ENCODE measurements around the gene CDKN2AIP. TPM values are rescaled to one million over a fixed set of nuclear protein-coding genes. Genes with fewer than 3 reads are reported as not detected.
A peak's percentile ranks its signal among the peaks of the same experiment; 100 is the strongest.
"Not testable (repeated sequence)": the region's sequence is repeated elsewhere in the genome, so short reads cannot be mapped to it uniquely, and the experiment has no call there.

CDKN2AIP gene
- polyA plus RNA-seq, 4 donors: 14.8 to 33.9 (median 19.7) TPM

DNA sequence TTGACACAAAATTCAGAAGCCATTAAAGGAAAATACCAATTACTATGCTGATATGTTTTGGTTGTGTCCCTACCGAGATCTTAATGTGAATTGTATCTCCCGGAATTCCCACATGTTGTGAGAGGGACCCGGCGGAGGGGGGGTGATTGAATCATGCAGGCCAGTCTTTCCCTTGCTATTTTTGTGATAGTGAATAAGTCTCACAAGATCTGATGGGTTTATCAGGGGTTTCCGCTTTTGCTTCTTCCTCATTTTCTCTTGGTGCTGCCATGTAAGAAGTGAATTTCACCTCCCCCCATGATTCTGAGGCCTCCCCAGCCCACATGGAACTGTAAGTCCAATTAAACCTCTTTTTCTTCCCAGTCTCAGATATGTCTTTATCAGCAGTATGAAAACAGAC is 21.4 kb downstream of the CDKN2AIP start:
- H3K9me3 ChIP-seq (ENCODE audit: control insufficient read depth in 2 of 2, insufficient read depth in 1 of 2, low read depth in 1 of 2, low read length in 1 of 2): peaks cover 0 to 14% of the 10 kb centered on the region in 2 donors
- H3K27ac ChIP-seq (ENCODE audit: low read depth in 1 of 3, low read length in 2 of 3); H3K36me3 ChIP-seq (ENCODE audit: control insufficient read depth in 3 of 3, insufficient read depth in 2 of 3, low read depth in 1 of 3, low read length in 3 of 3); H3K27me3 ChIP-seq (ENCODE audit: control insufficient read depth in 3 of 3, insufficient read depth in 3 of 3, low read length in 3 of 3); H3K4me1 ChIP-seq (ENCODE audit: control insufficient read depth in 3 of 3, insufficient read depth in 2 of 3, low read depth in 1 of 3, low read length in 2 of 3); FAIRE-seq; DNase-seq; H3K4me3 ChIP-seq (ENCODE audit: low read depth in 1 of 3, low read length in 3 of 3): not testable (repeated sequence)
- WGBS, 3 donors: 53 to 89% (median 55%) methylated on average over 5 of the region's 5 CpGs

DNA sequence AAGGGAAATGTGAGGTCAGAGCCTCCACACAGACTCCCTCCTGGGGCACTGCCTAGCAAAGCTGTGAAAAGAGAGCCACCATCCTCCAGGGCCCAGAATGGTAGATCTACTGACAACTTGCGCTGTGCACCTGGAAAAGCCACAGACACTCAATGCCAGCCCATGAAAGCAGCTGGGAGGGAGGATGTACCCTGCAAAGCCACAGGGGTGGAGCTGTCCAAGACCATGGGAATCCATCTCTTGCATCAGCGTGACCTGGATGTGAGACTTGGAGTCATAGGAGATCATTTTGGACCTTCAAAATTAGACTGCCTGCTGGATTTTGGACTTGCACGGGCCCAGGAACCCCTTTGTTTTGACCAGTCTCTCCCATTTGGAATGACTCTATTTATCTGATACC is 22.8 kb downstream of the CDKN2AIP start:
- Histone ChIP-seq H3K36me3 (ENCODE audit: control insufficient read depth in 3 of 3, insufficient read depth in 2 of 3, low read depth in 1 of 3, low read length in 3 of 3) (no peaks in the 10 kb centered on the region), H3K27ac (ENCODE audit: low read depth in 1 of 3, low read length in 2 of 3) (no peak overlapping the region), H3K4me1 (ENCODE audit: control insufficient read depth in 3 of 3, insufficient read depth in 2 of 3, low read depth in 1 of 3, low read length in 2 of 3) (no peaks in the 10 kb centered on the region), H3K9me3 (ENCODE audit: control insufficient read depth in 2 of 2, insufficient read depth in 1 of 2, low read depth in 1 of 2, low read length in 1 of 2) (peaks cover 0 to 14% of the 10 kb centered on the region in 2 donors), H3K4me3 (ENCODE audit: low read depth in 1 of 3, low read length in 3 of 3) (no peak overlapping the region), H3K27me3 (ENCODE audit: control insufficient read depth in 3 of 3, insufficient read depth in 3 of 3, low read length in 3 of 3) (no peaks in the 10 kb centered on the region)
- DNase-seq: no peak
- WGBS, 3 donors: 91 to 94% (median 94%) methylated on average over 3 of the region's 3 CpGs
- FAIRE-seq: no peak

DNA sequence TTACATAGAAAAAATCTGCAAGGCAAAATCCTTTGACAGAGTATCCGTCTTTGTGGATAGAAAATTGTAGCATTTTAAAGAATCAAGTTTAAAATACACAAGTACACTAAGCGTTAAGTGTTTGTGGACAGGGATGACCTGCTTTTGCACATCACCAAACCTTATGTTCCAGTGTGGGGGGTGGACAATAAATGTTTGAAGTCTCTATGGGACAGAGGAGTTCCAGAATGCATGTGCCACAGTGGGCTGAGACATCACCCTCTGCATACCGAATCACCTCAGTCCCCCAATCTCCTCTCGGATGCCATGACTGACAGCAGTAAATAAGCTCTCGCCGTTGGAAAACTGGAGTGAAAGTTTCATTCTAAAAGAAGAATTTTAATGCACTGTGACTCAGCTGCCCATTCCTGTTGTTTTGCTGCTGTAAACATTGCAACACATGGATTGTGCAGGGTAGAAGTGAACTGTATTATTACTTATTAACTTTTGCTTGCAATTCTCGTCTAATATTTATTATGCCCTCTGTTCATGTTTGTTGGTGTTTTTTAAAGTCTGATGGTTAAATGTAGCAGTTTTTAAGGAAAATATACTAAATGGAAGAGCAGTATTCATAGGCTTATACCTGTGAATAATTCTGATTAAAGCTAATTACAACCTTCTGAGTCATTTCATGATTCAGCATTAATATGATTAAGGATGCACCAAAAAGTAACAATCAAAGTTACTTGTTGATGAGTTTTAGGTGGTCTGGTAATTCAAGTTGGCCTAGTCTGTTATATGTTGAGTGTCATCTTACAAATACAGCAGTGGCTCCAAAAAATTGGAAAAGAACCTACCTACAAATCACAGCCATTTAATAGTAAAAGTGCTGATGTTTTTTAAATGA is 24.0 kb downstream of the CDKN2AIP start:
- peak in 1 of 2 donors; percentile 30 for DNase-seq
- FAIRE-seq: no peak
- no peaks in the 10 kb centered on the region for H3K27me3 ChIP-seq (ENCODE audit: control insufficient read depth in 3 of 3, insufficient read depth in 3 of 3, low read length in 3 of 3)
- peaks cover 0 to 11% of the 10 kb centered on the region in 2 donors for H3K9me3 ChIP-seq (ENCODE audit: control insufficient read depth in 2 of 2, insufficient read depth in 1 of 2, low read depth in 1 of 2, low read length in 1 of 2)
- WGBS, 3 donors: 52 to 71% (median 63%) methylated on average over 7 of the region's 7 CpGs
- peaks cover 0 to 4% (median 0%) of the 10 kb centered on the region in 3 donors for H3K4me1 ChIP-seq (ENCODE audit: control insufficient read depth in 3 of 3, insufficient read depth in 2 of 3, low read depth in 1 of 3, low read length in 2 of 3)
- no peak overlapping the region for H3K4me3 ChIP-seq (ENCODE audit: low read depth in 1 of 3, low read length in 3 of 3)
- no peaks in the 10 kb centered on the region for H3K36me3 ChIP-seq (ENCODE audit: control insufficient read depth in 3 of 3, insufficient read depth in 2 of 3, low read depth in 1 of 3, low read length in 3 of 3)
- no peak overlapping the region for H3K27ac ChIP-seq (ENCODE audit: low read depth in 1 of 3, low read length in 2 of 3)

DNA sequence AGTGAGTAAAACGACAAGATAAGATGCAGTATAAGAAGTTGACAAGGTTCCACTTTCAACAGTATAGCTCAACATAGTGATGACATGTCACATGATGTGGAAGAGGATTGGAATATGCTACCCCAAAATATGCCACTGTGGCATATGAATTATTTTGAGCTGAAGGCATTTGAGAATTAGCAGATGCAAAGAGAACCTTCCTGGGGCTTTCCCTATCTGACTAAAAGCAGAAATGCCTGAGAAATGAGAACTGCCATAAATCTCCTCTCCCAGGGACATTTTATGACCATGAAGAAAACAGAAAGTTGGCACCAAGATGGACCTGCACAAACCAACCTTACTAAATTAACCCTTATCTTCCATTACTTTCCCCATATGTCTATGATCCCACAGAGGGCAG is 24.8 kb downstream of the CDKN2AIP start:
- Histone ChIP-seq H3K4me3 (ENCODE audit: low read depth in 1 of 3, low read length in 3 of 3) (no peak overlapping the region), H3K4me1 (ENCODE audit: control insufficient read depth in 3 of 3, insufficient read depth in 2 of 3, low read depth in 1 of 3, low read length in 2 of 3) (peaks cover 0 to 4% (median 0%) of the 10 kb centered on the region in 3 donors), H3K27ac (ENCODE audit: low read depth in 1 of 3, low read length in 2 of 3) (no peak overlapping the region), H3K36me3 (ENCODE audit: control insufficient read depth in 3 of 3, insufficient read depth in 2 of 3, low read depth in 1 of 3, low read length in 3 of 3) (no peaks in the 10 kb centered on the region), H3K27me3 (ENCODE audit: control insufficient read depth in 3 of 3, insufficient read depth in 3 of 3, low read length in 3 of 3) (no peaks in the 10 kb centered on the region), H3K9me3 (ENCODE audit: control insufficient read depth in 2 of 2, insufficient read depth in 1 of 2, low read depth in 1 of 2, low read length in 1 of 2) (peaks cover 0 to 7% of the 10 kb centered on the region in 2 donors)
- 66 to 79% (median 71%) methylated on average over 1 of the region's 1 CpG for WGBS, 3 donors
- FAIRE-seq (no peak), DNase-seq (no peak)

DNA sequence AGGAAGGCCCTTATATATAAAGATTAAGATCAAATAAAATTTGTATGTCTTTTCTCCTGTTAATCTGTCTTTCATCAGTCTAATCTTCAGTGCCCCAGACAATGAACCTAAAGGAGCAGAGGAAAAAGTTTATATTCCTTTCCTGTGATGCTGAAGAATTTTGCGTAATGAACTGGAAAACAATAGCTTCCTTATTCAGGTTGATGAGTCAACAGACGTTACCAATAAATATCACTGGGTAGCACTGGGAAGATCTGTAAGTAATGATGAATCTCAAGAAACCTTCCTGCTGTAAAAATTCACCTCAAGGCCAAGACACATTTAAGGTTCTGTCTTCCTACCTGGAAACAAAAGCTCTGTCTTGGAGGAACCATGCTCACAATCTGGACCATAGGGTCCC is 25.5 kb downstream of the CDKN2AIP start:
- 45 to 68% (median 64%) methylated on average over 2 of the region's 2 CpGs for WGBS, 3 donors
- FAIRE-seq: no peak
- no peaks in the 10 kb centered on the region for H3K36me3 ChIP-seq (ENCODE audit: control insufficient read depth in 3 of 3, insufficient read depth in 2 of 3, low read depth in 1 of 3, low read length in 3 of 3)

DNA sequence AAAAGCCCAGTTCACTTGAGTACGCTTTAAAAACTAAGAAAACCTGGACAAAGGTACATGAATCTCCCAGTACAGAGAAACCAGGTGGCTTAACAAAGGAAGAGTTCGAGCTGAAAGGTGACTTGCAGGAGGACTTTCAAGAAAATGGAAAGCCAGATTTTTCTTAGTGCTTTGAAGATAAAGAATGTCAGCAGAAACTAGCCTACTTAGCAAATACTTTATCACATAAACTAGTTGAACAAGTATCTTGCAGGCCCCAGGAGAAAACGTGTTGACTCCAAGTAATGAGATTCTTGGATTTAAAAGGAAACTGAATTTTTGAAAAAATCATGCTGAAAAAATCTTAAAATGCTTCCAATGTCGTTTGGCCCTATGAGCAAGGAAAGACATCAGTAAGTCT is 26.4 kb downstream of the CDKN2AIP start:
- WGBS, 3 donors: 55 to 75% (median 61%) methylated on average over 4 of the region's 4 CpGs
- Histone ChIP-seq H3K4me3 (ENCODE audit: low read depth in 1 of 3, low read length in 3 of 3) (no peak overlapping the region), H3K4me1 (ENCODE audit: control insufficient read depth in 3 of 3, insufficient read depth in 2 of 3, low read depth in 1 of 3, low read length in 2 of 3) (peaks cover 0 to 4% (median 0%) of the 10 kb centered on the region in 3 donors), H3K36me3 (ENCODE audit: control insufficient read depth in 3 of 3, insufficient read depth in 2 of 3, low read depth in 1 of 3, low read length in 3 of 3) (no peaks in the 10 kb centered on the region), H3K27me3 (ENCODE audit: control insufficient read depth in 3 of 3, insufficient read depth in 3 of 3, low read length in 3 of 3) (peaks cover 0 to 2% (median 0%) of the 10 kb centered on the region in 3 donors), H3K9me3 (ENCODE audit: control insufficient read depth in 2 of 2, insufficient read depth in 1 of 2, low read depth in 1 of 2, low read length in 1 of 2) (peaks cover 0 to 7% of the 10 kb centered on the region in 2 donors), H3K27ac (ENCODE audit: low read depth in 1 of 3, low read length in 2 of 3) (no peak overlapping the region)
- peak in 1 of 2 donors; percentile 31 for DNase-seq
- FAIRE-seq: no peak

More for the DNA sequence above, 25.5 kb downstream of the CDKN2AIP start:
- Histone ChIP-seq H3K4me1 (ENCODE audit: control insufficient read depth in 3 of 3, insufficient read depth in 2 of 3, low read depth in 1 of 3, low read length in 2 of 3) (peaks cover 0 to 4% (median 0%) of the 10 kb centered on the region in 3 donors), H3K27ac (ENCODE audit: low read depth in 1 of 3, low read length in 2 of 3) (no peak overlapping the region), H3K4me3 (ENCODE audit: low read depth in 1 of 3, low read length in 3 of 3) (no peak overlapping the region), H3K27me3 (ENCODE audit: control insufficient read depth in 3 of 3, insufficient read depth in 3 of 3, low read length in 3 of 3) (no peaks in the 10 kb centered on the region), H3K9me3 (ENCODE audit: control insufficient read depth in 2 of 2, insufficient read depth in 1 of 2, low read depth in 1 of 2, low read length in 1 of 2) (peaks cover 0 to 7% of the 10 kb centered on the region in 2 donors)
- no peak for DNase-seq

DNA sequence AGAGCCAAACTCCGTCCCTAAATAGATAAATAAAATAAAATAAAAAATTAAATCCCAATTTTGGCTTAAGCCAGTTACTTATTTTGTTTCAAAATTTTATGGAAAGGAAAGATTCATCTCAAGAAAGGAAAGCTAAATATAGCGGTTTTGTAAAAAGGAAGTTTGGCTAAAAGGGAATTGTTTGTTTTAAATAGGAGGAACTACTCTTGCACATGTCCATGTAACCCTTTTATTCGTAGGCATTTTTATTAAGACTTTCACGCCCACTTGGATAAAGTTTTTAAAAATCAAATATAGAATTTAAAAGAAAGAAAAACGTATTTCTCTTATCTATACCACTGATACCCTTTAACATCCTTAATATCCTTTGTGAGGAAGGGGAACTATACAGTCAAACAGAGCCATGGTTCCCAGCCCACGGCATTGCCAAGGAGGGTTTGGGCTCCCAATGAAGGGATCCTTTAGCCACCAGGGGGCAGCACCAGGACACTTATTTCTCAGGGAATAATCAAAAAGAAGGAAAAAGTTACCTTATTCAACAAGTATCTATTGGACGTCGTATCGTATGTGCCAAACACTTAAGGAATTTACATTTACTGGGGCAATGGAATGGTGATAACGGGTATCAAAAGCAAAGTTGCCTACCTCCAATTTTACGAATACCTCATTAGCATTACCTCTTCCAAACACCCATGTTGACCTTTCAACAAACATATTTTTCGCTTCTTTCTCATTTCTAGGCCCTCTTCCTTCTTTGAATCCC is 27.7 kb downstream of the CDKN2AIP start:
- Histone ChIP-seq H3K4me3 (ENCODE audit: low read depth in 1 of 3, low read length in 3 of 3) (no peak overlapping the region), H3K9me3 (ENCODE audit: control insufficient read depth in 2 of 2, insufficient read depth in 1 of 2, low read depth in 1 of 2, low read length in 1 of 2) (peaks cover 0 to 4% of the 10 kb centered on the region in 2 donors), H3K4me1 (ENCODE audit: control insufficient read depth in 3 of 3, insufficient read depth in 2 of 3, low read depth in 1 of 3, low read length in 2 of 3) (peaks cover 0 to 4% (median 0%) of the 10 kb centered on the region in 3 donors), H3K27ac (ENCODE audit: low read depth in 1 of 3, low read length in 2 of 3) (no peak overlapping the region), H3K27me3 (ENCODE audit: control insufficient read depth in 3 of 3, insufficient read depth in 3 of 3, low read length in 3 of 3) (peaks cover 0 to 3% (median 0%) of the 10 kb centered on the region in 3 donors), H3K36me3 (ENCODE audit: control insufficient read depth in 3 of 3, insufficient read depth in 2 of 3, low read depth in 1 of 3, low read length in 3 of 3) (no peaks in the 10 kb centered on the region)
- peak; percentile 77 to 84 for DNase-seq
- no peak for FAIRE-seq
- WGBS, 3 donors: 29 to 33% (median 30%) methylated on average over 12 of the region's 12 CpGs

DNA sequence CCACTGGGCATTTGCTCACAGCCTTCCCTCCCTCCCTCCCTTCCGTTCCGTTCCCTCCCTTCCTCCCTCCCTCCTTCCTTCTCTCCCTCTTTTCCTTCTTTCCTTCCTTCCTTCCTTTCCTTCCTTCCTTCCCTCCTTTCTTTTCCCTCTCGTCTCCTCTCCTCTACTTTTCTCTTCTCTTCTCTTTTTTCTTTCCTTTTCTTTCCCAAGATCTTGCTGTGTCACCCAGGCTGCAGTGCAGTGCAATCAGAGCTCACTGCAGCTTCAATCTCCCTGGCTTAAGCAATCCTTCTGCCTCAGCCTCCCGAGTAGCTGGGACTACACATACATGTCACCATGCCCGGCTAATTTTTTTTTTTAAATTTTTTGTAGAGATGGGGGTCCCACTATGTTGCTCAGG is 33.7 kb downstream of the CDKN2AIP start:
- 56 to 61% (median 58%) methylated on average over 5 of the region's 5 CpGs for WGBS, 3 donors
- no peak overlapping the region for H3K4me3 ChIP-seq (ENCODE audit: low read depth in 1 of 3, low read length in 3 of 3)
- H3K9me3 ChIP-seq (ENCODE audit: control insufficient read depth in 2 of 2, insufficient read depth in 1 of 2, low read depth in 1 of 2, low read length in 1 of 2): no peaks in the 10 kb centered on the region
- no peak overlapping the region for H3K27ac ChIP-seq (ENCODE audit: low read depth in 1 of 3, low read length in 2 of 3)
- DNase-seq (no peak), FAIRE-seq (no peak)
- peaks cover 0 to 5% (median 0%) of the 10 kb centered on the region in 3 donors for H3K27me3 ChIP-seq (ENCODE audit: control insufficient read depth in 3 of 3, insufficient read depth in 3 of 3, low read length in 3 of 3)
- no peaks in the 10 kb centered on the region for H3K36me3 ChIP-seq (ENCODE audit: control insufficient read depth in 3 of 3, insufficient read depth in 2 of 3, low read depth in 1 of 3, low read length in 3 of 3)
- no peaks in the 10 kb centered on the region for H3K4me1 ChIP-seq (ENCODE audit: control insufficient read depth in 3 of 3, insufficient read depth in 2 of 3, low read depth in 1 of 3, low read length in 2 of 3)

All from small intestine (tissue), 7 donors.